OCI-LY7 (cell line): ENCODE data around the gene DYNLT2. TPM values are rescaled to one million over a fixed set of nuclear protein-coding genes. Genes with fewer than 3 reads are reported as not detected.
A peak's percentile ranks its signal among the peaks of the same experiment; 100 is the strongest.

Experiments
- BruUV-seq: library from RNA; stranded (reverse); fragments of 400-500 nt; replicated peaks from 2 replicates; lab custom pipeline; 2021; lab: Mats Ljungman, UMichigan
- CTCF ChIA-PET: fragments of 300-600 bp; sonication (Branson Sonifier 250); formaldehyde crosslinking; loops from one replicate; lab custom pipeline; 2022; ENCODE audit warnings: antibody characterized with exemption; ENCODE audit not compliant: unreplicated experiment; lab: Charles Lee
- POLR2A ChIA-PET: fragments of 300-600 bp; sonication (Branson Sonifier 250); formaldehyde crosslinking; loops from one replicate; lab custom pipeline; 2022; ENCODE audit warnings: antibody characterized with exemption; lab: Charles Lee
- DNase-seq: peaks from one replicate; pipeline ENCODE4 v3.0.0-alpha.2; 2015; ENCODE audit warnings: low spot score
- H2AFZ ChIP-seq: fragments of 200-600 bp; sonication (generic), shearing (Covaris generic); 2 replicates; pipeline ENCODE4 v1.6.1; 2014; ENCODE audit warnings: mild to moderate bottlenecking, antibody characterized with exemption, low read length, moderate library complexity
- H3K27ac ChIP-seq: fragments of 200-600 bp; sonication (generic); 2 replicates; pipeline ENCODE4 v1.5.1; 2014; ENCODE audit warnings: mixed run types, low read depth, mild to moderate bottlenecking, moderate library complexity, low read length, inconsistent platforms; ENCODE audit not compliant: poor library complexity, severe bottlenecking
- H3K36me3 ChIP-seq: fragments of 200-600 bp; sonication (generic); 2 replicates; pipeline ENCODE4 v1.6.1; 2014; ENCODE audit warnings: mild to moderate bottlenecking, antibody characterized with exemption, low read length, moderate library complexity, mixed read lengths; ENCODE audit not compliant: insufficient read depth
- H3K4me1 ChIP-seq: fragments of 200-600 bp; sonication (generic); 2 replicates; pipeline ENCODE4 v1.5.1; 2014; ENCODE audit warnings: mild to moderate bottlenecking, low read length; ENCODE audit not compliant: insufficient read depth, poor library complexity, severe bottlenecking
- H3K4me2 ChIP-seq: fragments of 200-600 bp; sonication (generic); 2 replicates; pipeline ENCODE4 v1.6.1; 2014; ENCODE audit warnings: mild to moderate bottlenecking, low read length
- H3K4me3 ChIP-seq: fragments of 200-600 bp; sonication (generic); 2 replicates; pipeline ENCODE4 v1.5.1; 2014; ENCODE audit warnings: mild to moderate bottlenecking, low read depth, low read length; ENCODE audit not compliant: poor library complexity, severe bottlenecking
- H3K79me2 ChIP-seq: fragments of 200-600 bp; sonication (generic); 2 replicates; pipeline ENCODE4 v1.6.1; 2016; ENCODE audit warnings: low read depth, mild to moderate bottlenecking, low read length, moderate library complexity, mixed read lengths; ENCODE audit not compliant: insufficient read depth
- H3K9me2 ChIP-seq: fragments of 200-600 bp; sonication (generic); 2 replicates; pipeline ENCODE4 v1.6.1; 2016; ENCODE audit warnings: mild to moderate bottlenecking, low read length, mixed read lengths; ENCODE audit not compliant: insufficient read depth
- H3K9me3 ChIP-seq: fragments of 200-600 bp; sonication (generic); 2 replicates; pipeline ENCODE4 v1.6.1; 2014; ENCODE audit warnings: mild to moderate bottlenecking, mixed run types, low read length, mixed read lengths
- H4K20me1 ChIP-seq: fragments of 200-600 bp; sonication (generic); 2 replicates; pipeline ENCODE4 v1.6.1; 2014; ENCODE audit warnings: mild to moderate bottlenecking, antibody characterized with exemption, low read length, moderate library complexity, mixed read lengths; ENCODE audit not compliant: insufficient read depth
- CTCF ChIP-seq: fragments of 200-600 bp; sonication (generic); conservative IDR thresholded peaks from 2 replicates; pipeline ENCODE4 v1.5.1; 2014; ENCODE audit warnings: mild to moderate bottlenecking, antibody characterized with exemption, low read length, moderate library complexity, mixed read lengths
- EZH2phosphoT487 ChIP-seq: fragments of 200-600 bp; sonication (generic); IDR thresholded peaks from 2 replicates; pipeline ENCODE4 v1.6.1; 2018; ENCODE audit warnings: low read depth, borderline replicate concordance, mild to moderate bottlenecking, mixed run types, antibody characterized with exemption, low read length, moderate library complexity, mixed read lengths
- intact Hi-C: fragments of 100-400 bp; cut with micrococcal nuclease; formaldehyde crosslinking; loops from one replicate; pipeline ENCODE4 v1.10.0; 2022; ENCODE audit not compliant: unreplicated experiment
- total RNA-seq, 2 experiments: library from RNA; depleted of rRNA in 1 of 2; stranded (reverse); fragments of >200 nt in 1 of 2; shearing (Covaris generic) in 1 of 2; gene quantifications; 2 replicates each; pipeline ENCODE4 v1.2.3, GENCODE V29; 2014 to 2022

Gene DYNLT2
- total RNA-seq, 2 experiments from 2014 or later: 6.4 to 7.7 TPM

- no peak for DNase-seq
- Histone ChIP-seq H3K9me3 (no peaks in the 10 kb centered on the region), H3K27ac (peak overlapping the region; percentile 63), H3K4me3 (peak overlapping the region; percentile 90), H3K79me2 (peaks cover 79% of the 10 kb centered on the region), H3K9me2 (no peaks in the 10 kb centered on the region), H4K20me1 (peaks cover 36% of the 10 kb centered on the region), H3K4me1 (peaks cover 54% of the 10 kb centered on the region), H3K4me2 (peak overlapping the region; percentile 92), H3K36me3 (peaks cover 65% of the 10 kb centered on the region), H2AFZ (peak overlapping the region; percentile 65; the same call in 1 of the 2 replicates)
- intact Hi-C loops: loop anchor here (1.0 to 5.0 kb wide), 3 partner anchors 20 to 849 kb away; partner anchors contain the start of genes DYNLT2, ERMARD, PSMB1 and TBP
- TF ChIP-seq CTCF (no peak), EZH2phosphoT487 (no peak)
- POLR2A ChIA-PET: interaction anchor here (0.9 to 4.7 kb wide), 7 partner anchors 9 to 61 kb away, joined by 3 to 28 read pairs (median 5); no protein-coding TSS in a partner anchor
- no TSS peak for BruUV-seq
- CTCF ChIA-PET: no interaction called here
These were observed 48.5 kb downstream of the DYNLT2 start for GRCh38 chr6:169702840-169703246.

GRCh38 chr6:169701954-169702839 is 49.2 kb downstream of the DYNLT2 start, which contains the start of the genes C6orf120 and WDR27:
Gene C6orf120 (plus strand): TSS chr6:169702126. CDS start chr6:169702460, 334 bp downstream.
Gene WDR27 (minus strand): TSS chr6:169702029. CDS start chr6:169689005, 13,024 bp downstream.
- DNase-seq: peak; percentile 98
- ChIA-PET CTCF (interaction anchor here (0.6 kb wide), 2 partner anchors 164 to 231 kb away, joined by 3 read pairs; no protein-coding TSS in a partner anchor), POLR2A (interaction anchor here (0.6 to 4.7 kb wide), 10 partner anchors 9 to 245 kb away, joined by 3 to 28 read pairs (median 4); no protein-coding TSS in a partner anchor)
- Histone ChIP-seq H3K4me2 (peak within 1 kb of the TSS; percentile 92), H3K4me1 (peaks cover 50% of the 10 kb centered on the region), H3K27ac (peak within 1 kb of the TSS; percentile 63), H3K9me2 (no peaks in the 10 kb centered on the region), H2AFZ (peak within 1 kb of the TSS; percentile 65), H3K36me3 (peaks cover 65% of the 10 kb centered on the region), H3K4me3 (peak within 1 kb of the TSS; percentile 90), H4K20me1 (peaks cover 36% of the 10 kb centered on the region), H3K79me2 (peaks cover 75% of the 10 kb centered on the region), H3K9me3 (no peaks in the 10 kb centered on the region)
- 0 out of 2 replicates have a peak, but pooled peaks have one; percentile 24 for TF ChIP-seq CTCF
- no peak for TF ChIP-seq EZH2phosphoT487
- intact Hi-C loops: loop anchor here (1.0 to 5.0 kb wide), 3 partner anchors 21 to 850 kb away; partner anchors contain the start of genes DYNLT2, ERMARD, PSMB1 and TBP
- no TSS peak for BruUV-seq
